Neutrophil (primary cell): ENCODE data around the gene LNX1.

Experiments
- H3K27ac ChIP-seq: fragments of 200-600 bp; sonication (generic); 2 replicates; pipeline ENCODE4 v1.5.1; 2016; ENCODE audit warnings: mild to moderate bottlenecking, moderate library complexity
- H3K27me3 ChIP-seq: fragments of 200-600 bp; sonication (generic); 2 replicates; pipeline ENCODE4 v1.6.0; 2016; ENCODE audit warnings: mild to moderate bottlenecking
- H3K36me3 ChIP-seq: fragments of 200-600 bp; sonication (generic); 2 replicates; pipeline ENCODE4 v1.5.1; 2017
- H3K4me1 ChIP-seq, 2 experiments: fragments of 200-600 bp in 1 of 2; sonication (generic) in 1 of 2; 1 replicate in 1 of 2; 2 replicates in 1 of 2; pipeline versions ENCODE4 v1.5.1 to v1.6.1; 2013 to 2016; ENCODE audit warnings: low read depth in 1 of 2, low read length in 1 of 2, mild to moderate bottlenecking in 1 of 2, moderate library complexity in 1 of 2; ENCODE audit not compliant: control insufficient read depth in 1 of 2, insufficient read depth in 1 of 2
- H3K4me3 ChIP-seq, 2 experiments: fragments of 200-600 bp in 1 of 2; sonication (generic) in 1 of 2; 1 replicate in 1 of 2; 2 replicates in 1 of 2; pipeline ENCODE4 v1.5.1; 2013 to 2016; ENCODE audit warnings: low read depth in 1 of 2, low read length in 1 of 2, mild to moderate bottlenecking in 1 of 2, moderate library complexity in 1 of 2
- H3K9me3 ChIP-seq: fragments of 200-600 bp; sonication (generic); 2 replicates; pipeline ENCODE4 v1.5.1; 2016
- TF ChIP-seq, protein P1 (sequence below): fragments of 200-600 bp; sonication (generic); IDR thresholded peaks from 2 replicates; pipeline ENCODE4 v1.5.1; 2016; ENCODE audit warnings: antibody characterized with exemption

The LNX1 gene

DNA sequence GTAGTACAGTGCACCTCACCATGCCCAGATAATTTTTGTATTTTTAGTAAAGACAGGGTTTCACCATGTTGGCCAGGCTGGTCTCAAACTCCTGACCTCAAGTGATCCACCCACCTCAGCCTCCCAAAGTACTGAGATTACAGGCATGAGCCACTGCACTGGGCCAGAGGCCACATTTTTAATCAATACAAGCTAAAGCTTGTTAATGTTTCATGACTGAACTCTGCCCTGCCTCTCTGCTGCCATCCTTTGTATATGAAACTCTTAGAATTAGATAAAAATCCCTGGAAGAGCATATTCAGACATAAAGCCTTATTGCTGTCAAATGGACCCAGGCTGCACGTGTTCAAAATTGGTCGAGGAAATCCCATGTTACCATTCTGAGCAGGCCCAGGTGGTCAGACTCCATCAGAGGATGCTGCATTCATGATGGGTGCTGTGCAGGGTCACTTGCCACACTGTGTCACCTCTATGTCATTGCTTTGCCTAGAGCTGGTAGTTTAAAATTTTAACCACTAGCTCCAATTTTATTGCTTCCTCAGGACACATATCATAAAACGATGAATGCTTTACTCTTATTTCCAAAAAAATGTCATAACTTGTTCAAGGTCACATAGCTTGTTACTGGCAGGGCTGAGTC, 45.2 kb downstream of the LNX1 start:
- no peaks in the 10 kb centered on the region for H3K27me3 ChIP-seq
- no peaks in the 10 kb centered on the region for H3K36me3 ChIP-seq
- no peaks in the 10 kb centered on the region for H3K4me1 ChIP-seq
- H3K9me3 ChIP-seq = no peaks in the 10 kb centered on the region
- H3K27ac ChIP-seq = no peak overlapping the region
- TF ChIP-seq, protein P1, sequence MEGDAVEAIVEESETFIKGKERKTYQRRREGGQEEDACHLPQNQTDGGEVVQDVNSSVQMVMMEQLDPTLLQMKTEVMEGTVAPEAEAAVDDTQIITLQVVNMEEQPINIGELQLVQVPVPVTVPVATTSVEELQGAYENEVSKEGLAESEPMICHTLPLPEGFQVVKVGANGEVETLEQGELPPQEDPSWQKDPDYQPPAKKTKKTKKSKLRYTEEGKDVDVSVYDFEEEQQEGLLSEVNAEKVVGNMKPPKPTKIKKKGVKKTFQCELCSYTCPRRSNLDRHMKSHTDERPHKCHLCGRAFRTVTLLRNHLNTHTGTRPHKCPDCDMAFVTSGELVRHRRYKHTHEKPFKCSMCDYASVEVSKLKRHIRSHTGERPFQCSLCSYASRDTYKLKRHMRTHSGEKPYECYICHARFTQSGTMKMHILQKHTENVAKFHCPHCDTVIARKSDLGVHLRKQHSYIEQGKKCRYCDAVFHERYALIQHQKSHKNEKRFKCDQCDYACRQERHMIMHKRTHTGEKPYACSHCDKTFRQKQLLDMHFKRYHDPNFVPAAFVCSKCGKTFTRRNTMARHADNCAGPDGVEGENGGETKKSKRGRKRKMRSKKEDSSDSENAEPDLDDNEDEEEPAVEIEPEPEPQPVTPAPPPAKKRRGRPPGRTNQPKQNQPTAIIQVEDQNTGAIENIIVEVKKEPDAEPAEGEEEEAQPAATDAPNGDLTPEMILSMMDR = no peak
- H3K4me3 ChIP-seq = no peak overlapping the region

DNA sequence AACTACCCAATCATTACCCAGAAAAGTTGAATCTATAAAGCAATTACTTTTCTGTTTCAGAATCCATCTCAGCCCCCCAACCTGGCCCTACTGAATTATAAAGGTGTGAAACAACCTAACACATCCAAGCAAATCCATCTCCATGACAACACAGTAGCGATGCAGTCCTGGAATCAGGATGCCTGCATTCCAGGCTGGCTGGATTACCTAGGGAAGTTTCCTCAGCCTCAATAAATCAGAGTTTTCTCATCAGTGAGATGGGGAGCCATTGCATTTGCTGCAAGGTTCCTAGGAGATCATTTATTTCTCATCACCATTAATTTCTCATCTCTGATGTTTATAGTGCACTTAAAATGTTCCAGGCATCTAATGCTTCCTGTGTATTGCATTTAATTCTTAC, 46.0 kb downstream of the LNX1 start:
- no peak overlapping the region for H3K27ac ChIP-seq
- H3K9me3 ChIP-seq = no peaks in the 10 kb centered on the region
- no peaks in the 10 kb centered on the region for H3K4me1 ChIP-seq
- no peaks in the 10 kb centered on the region for H3K27me3 ChIP-seq
- TF ChIP-seq, protein P1 = no peak
- no peak overlapping the region for H3K4me3 ChIP-seq
- no peaks in the 10 kb centered on the region for H3K36me3 ChIP-seq

DNA sequence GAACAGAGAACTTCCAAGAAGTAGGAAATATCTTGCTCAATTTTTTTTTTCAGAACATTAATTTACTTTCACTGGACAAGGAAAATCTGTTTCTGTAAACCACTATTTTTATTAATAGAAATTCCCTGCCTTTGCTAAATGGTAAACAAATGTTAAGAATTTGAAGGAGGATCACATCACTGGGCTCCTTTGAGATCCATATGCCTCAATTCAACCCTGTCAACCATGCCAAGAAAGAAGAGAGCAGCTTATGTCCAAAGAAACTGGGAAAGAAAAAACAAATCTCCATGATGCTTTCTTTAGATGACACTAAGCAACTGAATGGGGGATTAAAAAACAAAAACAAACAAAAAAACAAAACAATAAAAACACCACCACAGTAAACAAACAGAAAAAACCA, 47.7 kb downstream of the LNX1 start:
- no peak overlapping the region for H3K27ac ChIP-seq
- TF ChIP-seq, protein P1 = no peak
- H3K4me3 ChIP-seq = no peak overlapping the region
- no peaks in the 10 kb centered on the region for H3K4me1 ChIP-seq
- no peaks in the 10 kb centered on the region for H3K27me3 ChIP-seq
- H3K9me3 ChIP-seq = no peaks in the 10 kb centered on the region
- H3K36me3 ChIP-seq = no peaks in the 10 kb centered on the region

DNA sequence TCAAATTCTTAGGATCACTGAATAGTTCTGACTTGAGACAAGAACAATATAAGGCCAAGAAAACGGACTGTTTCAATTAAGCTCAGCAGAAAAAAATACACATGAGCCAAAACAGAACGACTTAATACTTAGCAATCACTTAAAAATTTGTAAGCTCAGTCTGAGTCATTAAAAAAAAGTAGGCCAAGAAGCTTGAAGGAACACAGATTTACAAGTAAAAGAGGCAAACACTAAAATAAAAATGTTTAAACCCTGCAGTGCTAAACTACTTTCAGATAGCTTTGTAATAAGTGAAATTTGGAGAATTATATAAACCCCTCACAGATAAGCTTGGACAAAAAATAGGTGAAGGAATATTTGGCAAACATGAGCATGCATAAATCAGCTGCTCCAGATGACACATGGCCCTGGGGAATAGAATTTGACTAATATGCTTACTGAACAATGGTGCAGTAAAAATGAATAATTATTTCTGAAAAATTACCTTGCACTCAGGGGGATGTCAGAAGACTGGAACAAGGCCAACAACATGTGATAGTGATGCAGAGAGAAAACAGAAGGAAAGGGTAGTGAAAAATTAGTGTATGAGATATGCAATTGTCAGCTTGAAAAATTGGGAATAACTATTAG, 49.6 kb downstream of the LNX1 start:
- H3K27me3 ChIP-seq = no peaks in the 10 kb centered on the region
- TF ChIP-seq, protein P1 = no peak
- H3K4me1 ChIP-seq = no peaks in the 10 kb centered on the region
- no peak overlapping the region for H3K4me3 ChIP-seq
- no peaks in the 10 kb centered on the region for H3K9me3 ChIP-seq
- H3K27ac ChIP-seq = no peak overlapping the region
- H3K36me3 ChIP-seq = no peaks in the 10 kb centered on the region

DNA sequence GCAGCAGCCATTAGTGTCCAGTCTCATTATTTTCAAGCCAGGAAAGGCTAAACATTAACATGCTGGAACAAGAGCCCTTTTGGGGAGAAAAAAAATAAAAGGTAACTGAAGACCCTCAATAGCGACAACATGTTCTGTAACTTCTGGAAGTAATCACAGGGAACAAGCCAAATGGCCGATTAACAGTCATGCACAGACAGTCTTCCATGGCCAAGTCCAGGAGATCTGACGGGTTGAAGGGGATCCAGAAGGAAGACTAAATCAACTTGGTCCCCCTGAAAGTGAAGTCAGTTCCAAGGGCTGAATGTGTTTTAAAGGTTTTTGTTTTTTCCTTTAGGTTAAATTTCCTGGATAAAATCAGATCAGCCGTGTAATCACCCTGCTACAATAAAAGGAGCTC, 52.5 kb downstream of the LNX1 start:
- H3K27me3 ChIP-seq = no peaks in the 10 kb centered on the region
- no peaks in the 10 kb centered on the region for H3K4me1 ChIP-seq
- no peak overlapping the region for H3K27ac ChIP-seq
- H3K36me3 ChIP-seq = no peaks in the 10 kb centered on the region
- no peaks in the 10 kb centered on the region for H3K9me3 ChIP-seq
- no peak overlapping the region for H3K4me3 ChIP-seq
- TF ChIP-seq, protein P1 = no peak
